ENCODE results near the gene PAX3.

DNA sequence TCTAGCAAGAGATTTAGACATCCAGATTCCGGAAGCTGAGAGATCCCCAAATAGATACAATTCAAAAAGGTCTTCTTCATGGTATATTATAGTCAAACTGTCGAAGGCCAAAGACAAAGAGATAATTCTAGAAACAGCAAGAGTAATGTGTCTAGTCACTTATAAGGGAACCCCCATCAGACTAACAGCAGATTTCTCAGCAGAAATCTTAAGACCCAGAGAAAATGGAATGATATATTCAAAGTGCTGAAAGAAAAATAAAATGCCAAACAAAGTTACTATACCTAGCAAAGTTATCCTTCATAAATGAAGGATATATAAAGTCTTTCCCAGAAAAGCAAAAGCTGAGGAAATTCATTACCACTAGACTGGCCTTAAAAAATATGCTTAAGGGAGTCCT is 36.1 kb upstream of the PAX3 start:
- TF ChIP-seq, protein P1, sequence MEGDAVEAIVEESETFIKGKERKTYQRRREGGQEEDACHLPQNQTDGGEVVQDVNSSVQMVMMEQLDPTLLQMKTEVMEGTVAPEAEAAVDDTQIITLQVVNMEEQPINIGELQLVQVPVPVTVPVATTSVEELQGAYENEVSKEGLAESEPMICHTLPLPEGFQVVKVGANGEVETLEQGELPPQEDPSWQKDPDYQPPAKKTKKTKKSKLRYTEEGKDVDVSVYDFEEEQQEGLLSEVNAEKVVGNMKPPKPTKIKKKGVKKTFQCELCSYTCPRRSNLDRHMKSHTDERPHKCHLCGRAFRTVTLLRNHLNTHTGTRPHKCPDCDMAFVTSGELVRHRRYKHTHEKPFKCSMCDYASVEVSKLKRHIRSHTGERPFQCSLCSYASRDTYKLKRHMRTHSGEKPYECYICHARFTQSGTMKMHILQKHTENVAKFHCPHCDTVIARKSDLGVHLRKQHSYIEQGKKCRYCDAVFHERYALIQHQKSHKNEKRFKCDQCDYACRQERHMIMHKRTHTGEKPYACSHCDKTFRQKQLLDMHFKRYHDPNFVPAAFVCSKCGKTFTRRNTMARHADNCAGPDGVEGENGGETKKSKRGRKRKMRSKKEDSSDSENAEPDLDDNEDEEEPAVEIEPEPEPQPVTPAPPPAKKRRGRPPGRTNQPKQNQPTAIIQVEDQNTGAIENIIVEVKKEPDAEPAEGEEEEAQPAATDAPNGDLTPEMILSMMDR (conservative IDR thresholded peaks at IDR 0.05; ENCODE audit: low read depth, low read length), result no peak
- no peak for TF ChIP-seq EZH2phosphoT487 (IDR thresholded peaks at IDR 0.05; ENCODE audit: borderline replicate concordance, low read length)
